Endothelial cell of umbilical vein (primary cell): ENCODE data around the gene TRAIP.
"Not testable (repeated sequence)": the region's sequence is repeated elsewhere in the genome, so short reads cannot be mapped to it uniquely, and the experiment has no call there.

ENCODE experiments used
- CTCF ChIP-seq, 2 donors: IDR thresholded peaks; 1 replicate in 1 of 2; 2 replicates in 1 of 2; pipeline ENCODE4 v1.5.1; 2011; ENCODE audit warnings: low read length in 2 of 2, mild to moderate bottlenecking in 2 of 2, moderate library complexity in 2 of 2, control low read depth in 1 of 2, inconsistent platforms in 1 of 2, low read depth in 1 of 2; ENCODE audit not compliant: insufficient read depth in 1 of 2; ENCODE audit errors: extremely low read depth in 1 of 2
- EZH2 ChIP-seq: IDR thresholded peaks from 2 replicates; pipeline ENCODE4 v1.6.1; 2012; ENCODE audit warnings: borderline replicate concordance, low read depth, mild to moderate bottlenecking, moderate library complexity, low read length, inconsistent platforms; ENCODE audit not compliant: severe bottlenecking
- FOS ChIP-seq: IDR thresholded peaks from 2 replicates; pipeline ENCODE4 v1.6.1; 2011; ENCODE audit warnings: mild to moderate bottlenecking, low read length, moderate library complexity, borderline replicate concordance; ENCODE audit not compliant: insufficient read depth
- JUN ChIP-seq: IDR thresholded peaks from 2 replicates; pipeline ENCODE4 v1.6.1; 2011; ENCODE audit warnings: borderline replicate concordance, low read depth; ENCODE audit not compliant: insufficient read length, insufficient read depth
- MAX ChIP-seq: IDR thresholded peaks from 2 replicates; pipeline ENCODE4 v1.6.1; 2011; ENCODE audit not compliant: insufficient read depth, insufficient read length
- MYC ChIP-seq: IDR thresholded peaks from one replicate; pipeline ENCODE4 v1.6.1; 2011; ENCODE audit warnings: mild to moderate bottlenecking, low read depth, low read length
- POLR2A ChIP-seq: IDR thresholded peaks from 2 replicates; pipeline ENCODE4 v1.6.1; 2012; ENCODE audit warnings: low read depth, mild to moderate bottlenecking, control low read depth, low read length
- POLR2AphosphoS5 ChIP-seq: IDR thresholded peaks from 2 replicates; pipeline ENCODE4 v1.6.1; 2012; ENCODE audit warnings: low read depth, mild to moderate bottlenecking, control low read depth, low read length, moderate library complexity; ENCODE audit not compliant: insufficient read depth

- TF ChIP-seq CTCF (IDR thresholded peaks at IDR 0.05; ENCODE audit: extremely low read depth in 1 of 2, insufficient read depth in 1 of 2, low read depth in 1 of 2, low read length in 2 of 2); POLR2AphosphoS5; MYC; POLR2A; JUN; EZH2; FOS; MAX: not testable (repeated sequence)
Observed at GRCh38 chr3:49904448-49904847, 48.1 kb upstream of the TRAIP start.
